Activated CD4-positive, alpha-beta memory T cell treated with anti-CD3 and anti-CD28 coated beads, Interleukin-2, amount 10 ng/mL, durations not matched to agents 7 days and 5 days (primary cell): Measurements from ENCODE around the gene AQP3. TPM values are rescaled to one million over a fixed set of nuclear protein-coding genes. Genes with fewer than 3 reads are reported as not detected.
"Not testable (repeated sequence)": the region's sequence is repeated elsewhere in the genome, so short reads cannot be mapped to it uniquely, and the experiment has no call there.

ENCODE experiments used
- CTCF ChIA-PET: fragments of 350-600 bp; sonication (Branson Sonifier 250); formaldehyde crosslinking; loops from one replicate; lab custom pipeline; 2021; ENCODE audit warnings: antibody characterized with exemption, inconsistent platforms; lab: Charles Lee
- POLR2A ChIA-PET: fragments of 350-600 bp; sonication (Branson Sonifier 250); formaldehyde crosslinking; loops from one replicate; lab custom pipeline; 2021; ENCODE audit warnings: antibody characterized with exemption; lab: Charles Lee
- DNase-seq: peaks from one replicate; pipeline ENCODE4 v3.0.0-alpha.2; 2020
- H3K27ac Mint-ChIP-seq: one replicate; pipeline ENCODE4 v1.8.0; 2021; ENCODE audit warnings: mild to moderate bottlenecking, mixed read lengths
- H3K27me3 Mint-ChIP-seq: one replicate; pipeline ENCODE4 v1.8.0; 2021; ENCODE audit warnings: mixed read lengths
- H3K36me3 Mint-ChIP-seq: one replicate; pipeline ENCODE4 v1.8.0; 2021; ENCODE audit warnings: low read depth, mixed read lengths
- H3K4me1 Mint-ChIP-seq: one replicate; pipeline ENCODE4 v1.8.0; 2021; ENCODE audit warnings: mixed read lengths
- H3K4me3 Mint-ChIP-seq: one replicate; pipeline ENCODE4 v1.8.0; 2021; ENCODE audit warnings: mild to moderate bottlenecking, mixed read lengths
- H3K9me3 Mint-ChIP-seq: one replicate; pipeline ENCODE4 v1.8.0; 2021; ENCODE audit warnings: mixed read lengths
- total RNA-seq, 2 experiments: library from RNA; stranded (reverse); gene quantifications; one replicate each; pipeline ENCODE4 v1.2.3, GENCODE V29; 2021

The AQP3 gene
- total RNA-seq, 2 experiments from 2014 or later = 162 to 167 TPM

- Mint-ChIP-seq H3K27ac (peak overlapping the region; percentile 24), H3K4me1 (peaks cover 31% of the 10 kb centered on the region), H3K36me3 (peaks cover 36% of the 10 kb centered on the region), H3K27me3 (no peaks in the 10 kb centered on the region), H3K9me3 (no peaks in the 10 kb centered on the region), H3K4me3 (no peak overlapping the region)
- ChIA-PET POLR2A (interaction anchor here (1.2 to 6.9 kb wide), 4 partner anchors 11 to 44 kb away, joined by 3 to 40 read pairs (median 8); partner anchors contain the start of genes AQP3 and NOL6), CTCF (interaction anchor here (2.7 to 8.2 kb wide), 3 partner anchors 9 to 46 kb away, joined by 8 to 189 read pairs (median 35); partner anchors contain the start of genes AQP3 and NOL6)
- DNase-seq = no peak
Measured at GRCh38 chr9:33461492-33461891, 14.1 kb upstream of the AQP3 start.

GRCh38 chr9:33460854-33461253 is 13.5 kb upstream of the AQP3 start:
- Mint-ChIP-seq H3K27ac (peak overlapping the region; percentile 19), H3K27me3 (no peaks in the 10 kb centered on the region), H3K36me3 (peaks cover 29% of the 10 kb centered on the region), H3K4me1 (peaks cover 37% of the 10 kb centered on the region), H3K4me3 (no peak overlapping the region), H3K9me3 (no peaks in the 10 kb centered on the region)
- ChIA-PET CTCF (interaction anchor here (0.7 to 8.2 kb wide), 4 partner anchors 9 to 45 kb away, joined by 4 to 189 read pairs (median 22); partner anchors contain the start of genes AQP3 and NOL6), POLR2A (interaction anchor here (1.2 to 6.9 kb wide), 4 partner anchors 11 to 44 kb away, joined by 3 to 40 read pairs (median 8); partner anchors contain the start of genes AQP3 and NOL6)
- DNase-seq = no peak

GRCh38 chr9:33459115-33459514 is 11.7 kb upstream of the AQP3 start:
- no peak for DNase-seq
- H3K4me1 Mint-ChIP-seq = peaks cover 48% of the 10 kb centered on the region
- peaks cover 15% of the 10 kb centered on the region for H3K36me3 Mint-ChIP-seq
- H3K9me3 Mint-ChIP-seq = no peaks in the 10 kb centered on the region
- ChIA-PET CTCF (interaction anchor here (0.9 to 5.1 kb wide), 5 partner anchors 11 to 84 kb away, joined by 3 to 35 read pairs (median 5); partner anchors contain the start of gene AQP3), POLR2A (interaction anchor here (0.6 to 6.9 kb wide), 4 partner anchors 11 to 55 kb away, joined by 4 to 40 read pairs (median 9); partner anchors contain the start of genes AQP3 and NOL6)
- no peaks in the 10 kb centered on the region for H3K27me3 Mint-ChIP-seq
- no peak overlapping the region for H3K4me3 Mint-ChIP-seq
- H3K27ac Mint-ChIP-seq = peak overlapping the region; percentile 81

DNA sequence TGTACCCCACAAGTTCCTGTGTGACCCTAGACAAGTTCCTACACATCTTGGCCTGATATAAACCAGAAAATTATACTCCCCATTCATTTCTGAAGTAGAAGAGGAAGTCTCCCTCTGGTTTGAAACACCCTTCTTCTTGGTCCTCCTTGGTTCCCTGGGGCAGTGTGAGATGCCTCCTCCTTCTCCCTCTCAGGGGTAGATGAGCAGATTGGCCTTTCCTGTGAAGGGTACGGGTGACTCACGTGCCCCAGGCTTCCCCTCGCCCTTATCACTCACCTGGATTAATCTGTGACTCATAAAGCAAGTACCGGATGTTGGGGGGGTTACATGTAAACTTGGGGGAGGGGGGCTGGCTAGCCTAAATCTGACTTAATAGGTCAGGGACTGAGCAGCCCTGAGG is 11.1 kb upstream of the AQP3 start:
- DNase-seq = peak; percentile 58
- H3K4me1 Mint-ChIP-seq = peaks cover 54% of the 10 kb centered on the region

DNA sequence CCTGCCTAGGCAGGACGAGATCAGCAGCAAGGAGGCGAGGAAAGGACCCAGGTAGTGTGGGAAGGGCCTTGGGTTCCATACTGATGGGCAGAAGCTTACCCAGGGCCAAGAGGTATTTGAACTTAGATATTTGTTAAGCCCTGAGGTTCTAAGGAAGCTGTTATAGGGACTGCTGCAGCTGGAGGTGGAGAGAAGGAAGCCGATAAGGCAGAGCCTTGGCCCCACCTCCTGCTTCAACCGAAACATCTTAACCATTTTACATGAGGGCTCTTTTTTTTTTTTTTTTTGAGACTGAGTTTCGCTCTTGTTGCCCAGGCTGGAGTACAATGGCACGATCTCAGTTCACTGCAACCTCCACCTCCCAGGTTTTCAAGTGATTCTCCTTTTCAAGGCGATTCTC is 8.6 kb upstream of the AQP3 start:
- ChIA-PET POLR2A (interaction anchor here (1.0 kb wide), 1 partner anchor 41 kb away, joined by 8 read pairs; no protein-coding TSS in a partner anchor), CTCF (interaction anchor here (0.8 to 12.3 kb wide), 5 partner anchors 8 to 81 kb away, joined by 3 to 189 read pairs (median 6); partner anchors contain the start of genes AQP3 and NOL6)
- H3K27me3 Mint-ChIP-seq = no peaks in the 10 kb centered on the region
- H3K4me1 Mint-ChIP-seq = peaks cover 64% of the 10 kb centered on the region
- peak overlapping the region; percentile 10 for H3K4me3 Mint-ChIP-seq
- H3K27ac Mint-ChIP-seq = peak overlapping the region; percentile 58
- H3K9me3 Mint-ChIP-seq = no peaks in the 10 kb centered on the region
- DNase-seq = no peak
- peaks cover 1% of the 10 kb centered on the region for H3K36me3 Mint-ChIP-seq

More for the DNA sequence above, 11.1 kb upstream of the AQP3 start:
- no peaks in the 10 kb centered on the region for H3K27me3 Mint-ChIP-seq
- no peak overlapping the region for H3K4me3 Mint-ChIP-seq
- peaks cover 11% of the 10 kb centered on the region for H3K36me3 Mint-ChIP-seq
- POLR2A ChIA-PET = interaction anchor here (0.5 to 6.9 kb wide), 6 partner anchors 11 to 430 kb away, joined by 3 to 40 read pairs (median 9); partner anchors contain the start of genes AQP3 and NOL6
- peak overlapping the region; percentile 81 for H3K27ac Mint-ChIP-seq
- CTCF ChIA-PET = interaction anchor here (0.6 to 12.3 kb wide), 8 partner anchors 7 to 83 kb away, joined by 3 to 189 read pairs (median 5); partner anchors contain the start of gene AQP3
- no peaks in the 10 kb centered on the region for H3K9me3 Mint-ChIP-seq

DNA sequence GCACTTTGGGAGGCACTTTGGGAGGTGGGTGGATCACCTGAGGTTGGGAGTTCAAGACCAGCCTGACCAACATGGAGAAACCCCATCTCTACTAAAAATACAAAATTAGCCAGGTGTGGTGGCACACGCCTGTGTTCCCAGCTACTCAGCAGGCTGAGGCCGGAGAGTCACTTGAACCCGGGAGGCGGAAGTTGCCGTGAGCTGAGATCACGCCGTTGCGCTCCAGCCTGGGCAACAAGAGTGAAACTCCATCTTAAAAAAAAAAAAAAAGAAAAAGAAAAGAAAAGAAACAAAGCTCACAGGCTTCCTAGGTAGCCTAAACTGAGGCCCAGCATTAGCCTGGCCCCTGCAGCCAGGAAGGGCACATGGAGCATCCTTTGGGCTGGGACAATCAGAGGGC is 8.1 kb upstream of the AQP3 start:
- Mint-ChIP-seq H3K27ac (peak overlapping the region; percentile 58), H3K4me1 (peaks cover 65% of the 10 kb centered on the region)
- not testable (repeated sequence) for H3K4me3 Mint-ChIP-seq, H3K36me3 Mint-ChIP-seq, H3K27me3 Mint-ChIP-seq, H3K9me3 Mint-ChIP-seq, DNase-seq
- ChIA-PET POLR2A (interaction anchor here (0.7 to 1.0 kb wide), 2 partner anchors 8 to 40 kb away, joined by 6 to 8 read pairs; partner anchors contain the start of gene AQP3), CTCF (interaction anchor here (0.8 to 12.3 kb wide), 5 partner anchors 8 to 81 kb away, joined by 3 to 189 read pairs (median 6); partner anchors contain the start of genes AQP3 and NOL6)

DNA sequence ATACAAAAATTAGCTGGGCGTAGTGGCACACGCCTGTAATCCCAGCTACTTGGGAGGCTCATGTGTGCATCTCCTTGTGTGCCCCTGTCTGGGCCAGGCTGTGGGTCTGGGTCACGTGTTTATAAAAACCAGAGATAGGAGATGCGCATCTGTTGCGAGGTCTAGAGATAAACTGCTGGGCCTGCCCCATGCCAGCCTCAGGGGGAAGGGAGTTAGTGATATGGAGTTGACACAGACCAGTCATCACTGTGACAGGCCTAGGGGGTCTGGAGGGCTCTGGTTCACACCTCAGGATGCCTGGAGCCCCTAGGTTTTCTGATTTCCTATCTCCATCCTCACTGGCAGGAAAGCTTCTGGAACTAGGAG is 7.3 kb upstream of the AQP3 start:
- peaks cover 66% of the 10 kb centered on the region for H3K4me1 Mint-ChIP-seq
- not testable (repeated sequence) for H3K36me3 Mint-ChIP-seq, H3K4me3 Mint-ChIP-seq

DNA sequence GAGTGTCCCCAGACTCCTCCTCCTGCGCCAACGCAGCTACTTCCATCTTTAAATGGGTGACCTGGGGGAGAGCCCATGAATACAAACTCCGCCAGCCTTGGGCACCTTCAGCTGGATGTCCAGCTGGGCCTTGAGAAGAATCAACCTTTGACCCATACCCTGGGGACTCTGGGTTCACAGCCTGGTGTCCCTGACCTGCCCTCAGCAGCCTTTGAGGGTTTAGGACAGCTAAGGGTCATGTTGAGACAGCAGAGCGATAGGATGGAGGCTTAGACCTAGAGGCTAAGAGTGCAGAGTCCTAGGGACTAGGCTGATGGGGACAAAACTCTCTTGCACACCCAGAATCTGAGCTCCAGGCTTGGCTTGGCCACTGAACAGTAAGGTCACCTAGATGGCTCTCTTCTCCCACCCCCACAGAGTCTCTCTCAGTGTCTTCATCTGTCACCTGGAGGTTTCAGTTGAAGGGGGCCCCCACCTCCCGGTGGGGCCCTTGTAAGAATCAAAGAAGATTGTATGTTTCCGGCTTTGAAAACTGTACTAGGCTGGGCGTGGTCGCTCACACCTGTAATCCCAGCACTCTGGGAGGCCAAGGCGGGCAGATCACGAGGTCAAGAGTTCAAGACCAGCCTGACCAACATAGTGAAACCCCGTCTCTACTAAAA is 6.7 kb upstream of the AQP3 start:
- H3K4me1 Mint-ChIP-seq = peaks cover 65% of the 10 kb centered on the region
- no peaks in the 10 kb centered on the region for H3K36me3 Mint-ChIP-seq
- H3K27ac Mint-ChIP-seq = peak overlapping the region; percentile 82
- no peaks in the 10 kb centered on the region for H3K9me3 Mint-ChIP-seq
- ChIA-PET POLR2A (interaction anchor here (1.5 to 4.2 kb wide), 6 partner anchors 10 to 429 kb away, joined by 4 to 35 read pairs (median 12); partner anchors contain the start of genes DNAJA1, NFX1 and NOL6), CTCF (interaction anchor here (1.4 to 12.3 kb wide), 9 partner anchors 11 to 79 kb away, joined by 3 to 278 read pairs (median 35); partner anchors contain the start of genes AQP7 and NOL6)
- H3K27me3 Mint-ChIP-seq = no peaks in the 10 kb centered on the region
- no peak for DNase-seq
- H3K4me3 Mint-ChIP-seq = no peak overlapping the region

More for the DNA sequence above, 7.3 kb upstream of the AQP3 start:
- not testable (repeated sequence) for H3K9me3 Mint-ChIP-seq, DNase-seq, H3K27me3 Mint-ChIP-seq
- CTCF ChIA-PET = interaction anchor here (2.6 to 12.3 kb wide), 5 partner anchors 11 to 49 kb away, joined by 15 to 278 read pairs (median 72); partner anchors contain the start of genes AQP7 and NOL6
- POLR2A ChIA-PET = interaction anchor here (2.6 to 4.2 kb wide), 3 partner anchors 9 to 39 kb away, joined by 12 to 35 read pairs (median 23); partner anchors contain the start of gene NOL6
- H3K27ac Mint-ChIP-seq = peak overlapping the region; percentile 82

- H3K4me3 Mint-ChIP-seq = peak overlapping the region; percentile 2
- no peaks in the 10 kb centered on the region for H3K27me3 Mint-ChIP-seq
- no peaks in the 10 kb centered on the region for H3K36me3 Mint-ChIP-seq
- peaks cover 62% of the 10 kb centered on the region for H3K4me1 Mint-ChIP-seq
- POLR2A ChIA-PET = interaction anchor here (0.8 to 4.2 kb wide), 8 partner anchors 11 to 428 kb away, joined by 3 to 35 read pairs (median 12); partner anchors contain the start of genes DNAJA1, NFX1 and NOL6
- peak; percentile 28 for DNase-seq
- H3K27ac Mint-ChIP-seq = peak overlapping the region; percentile 82
- H3K9me3 Mint-ChIP-seq = no peaks in the 10 kb centered on the region
- CTCF ChIA-PET = interaction anchor here (0.6 to 12.3 kb wide), 28 partner anchors 10 to 429 kb away, joined by 3 to 278 read pairs (median 4); partner anchors contain the start of genes AQP7, NFX1 and NOL6
Measured at GRCh38 chr9:33453286-33453860, 6.0 kb upstream of the AQP3 start.

GRCh38 chr9:33452828-33453271 is 5.5 kb upstream of the AQP3 start:
- POLR2A ChIA-PET = interaction anchor here (0.8 to 4.2 kb wide), 8 partner anchors 11 to 427 kb away, joined by 3 to 35 read pairs (median 12); partner anchors contain the start of genes DNAJA1, NFX1 and NOL6
- no peaks in the 10 kb centered on the region for H3K27me3 Mint-ChIP-seq

GRCh38 chr9:33450621-33451146 is 3.3 kb upstream of the AQP3 start:
- CTCF ChIA-PET = interaction anchor here (0.7 to 12.3 kb wide), 6 partner anchors 14 to 290 kb away, joined by 7 to 278 read pairs (median 58); partner anchors contain the start of genes AQP7 and NOL6
- Mint-ChIP-seq H3K4me1 (peaks cover 62% of the 10 kb centered on the region), H3K27ac (no peak overlapping the region), H3K4me3 (no peak overlapping the region), H3K9me3 (no peaks in the 10 kb centered on the region), H3K36me3 (peaks cover 6% of the 10 kb centered on the region), H3K27me3 (no peaks in the 10 kb centered on the region)
- POLR2A ChIA-PET = interaction anchor here (1.1 to 4.2 kb wide), 3 partner anchors 10 to 35 kb away, joined by 3 to 35 read pairs (median 4); no protein-coding TSS in a partner anchor
- DNase-seq = no peak

More at GRCh38 chr9:33452828-33453271, 5.5 kb upstream of the AQP3 start:
- no peaks in the 10 kb centered on the region for H3K9me3 Mint-ChIP-seq
- CTCF ChIA-PET = interaction anchor here (0.6 to 12.3 kb wide), 29 partner anchors 10 to 428 kb away, joined by 3 to 278 read pairs (median 4); partner anchors contain the start of genes AQP7, NFX1 and NOL6
- peak; percentile 64 for DNase-seq
- H3K27ac Mint-ChIP-seq = peak overlapping the region; percentile 82
- H3K4me1 Mint-ChIP-seq = peaks cover 63% of the 10 kb centered on the region
- H3K4me3 Mint-ChIP-seq = peak overlapping the region; percentile 2
- no peaks in the 10 kb centered on the region for H3K36me3 Mint-ChIP-seq
